Measurements from ENCODE around the gene PPT2. TPM values are rescaled to one million over a fixed set of nuclear protein-coding genes. Genes with fewer than 3 reads are reported as not detected.
A peak's percentile ranks its signal among the peaks of the same experiment; 100 is the strongest.

Gene PPT2
- polyA plus RNA-seq, 1 donor from 2014 or later: 330 TPM

- H3K36me3 ChIP-seq (ENCODE audit: insufficient read depth, low read length): no peaks in the 10 kb centered on the region
Observed at GRCh38 chr6:32126880-32127279, 27.1 kb upstream of the PPT2 start.

DNA sequence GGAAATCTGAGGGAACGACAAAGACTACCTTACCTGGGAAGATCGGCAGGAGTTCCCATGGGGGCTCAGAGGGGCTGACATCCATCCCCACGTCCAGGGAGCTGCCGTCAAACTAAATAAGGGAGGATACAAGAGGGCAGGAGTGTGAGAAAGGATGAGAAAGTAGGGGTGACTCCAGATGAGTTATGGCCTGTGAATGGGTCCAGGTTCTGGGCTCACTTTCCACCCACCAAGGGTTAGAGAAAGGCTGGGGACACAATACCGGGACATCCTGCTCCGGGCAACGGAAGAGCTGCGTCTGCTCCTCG lies 26.6 kb upstream of the PPT2 start:
- Histone ChIP-seq H3K4me3 (ENCODE audit: low read length) (peak overlapping the region; percentile 89), H3K36me3 (ENCODE audit: insufficient read depth, low read length) (no peaks in the 10 kb centered on the region), H3K9me3 (ENCODE audit: low read length) (no peaks in the 10 kb centered on the region), H3F3A (ENCODE audit: insufficient read depth, low read length, poor library complexity, severe bottlenecking) (no peaks in the 10 kb centered on the region), H2AFZ (ENCODE audit: low read depth, low read length) (no peak overlapping the region), H3K79me2 (replicated peaks; ENCODE audit: insufficient read depth, low read length) (peaks cover 25% of the 10 kb centered on the region), H3K9me2 (ENCODE audit: insufficient read depth, low read length) (no peaks in the 10 kb centered on the region), H3K4me2 (ENCODE audit: low read length) (peak overlapping the region; percentile 91), H4K20me1 (ENCODE audit: insufficient read depth) (no peaks in the 10 kb centered on the region), H3K27ac (ENCODE audit: low read length) (peak overlapping the region; percentile 98), H3K27me3 (ENCODE audit: insufficient read depth, low read depth, low read length) (no peaks in the 10 kb centered on the region), H3K9ac (ENCODE audit: low read length) (peak overlapping the region; percentile 94)
- TF ChIP-seq, protein P1, sequence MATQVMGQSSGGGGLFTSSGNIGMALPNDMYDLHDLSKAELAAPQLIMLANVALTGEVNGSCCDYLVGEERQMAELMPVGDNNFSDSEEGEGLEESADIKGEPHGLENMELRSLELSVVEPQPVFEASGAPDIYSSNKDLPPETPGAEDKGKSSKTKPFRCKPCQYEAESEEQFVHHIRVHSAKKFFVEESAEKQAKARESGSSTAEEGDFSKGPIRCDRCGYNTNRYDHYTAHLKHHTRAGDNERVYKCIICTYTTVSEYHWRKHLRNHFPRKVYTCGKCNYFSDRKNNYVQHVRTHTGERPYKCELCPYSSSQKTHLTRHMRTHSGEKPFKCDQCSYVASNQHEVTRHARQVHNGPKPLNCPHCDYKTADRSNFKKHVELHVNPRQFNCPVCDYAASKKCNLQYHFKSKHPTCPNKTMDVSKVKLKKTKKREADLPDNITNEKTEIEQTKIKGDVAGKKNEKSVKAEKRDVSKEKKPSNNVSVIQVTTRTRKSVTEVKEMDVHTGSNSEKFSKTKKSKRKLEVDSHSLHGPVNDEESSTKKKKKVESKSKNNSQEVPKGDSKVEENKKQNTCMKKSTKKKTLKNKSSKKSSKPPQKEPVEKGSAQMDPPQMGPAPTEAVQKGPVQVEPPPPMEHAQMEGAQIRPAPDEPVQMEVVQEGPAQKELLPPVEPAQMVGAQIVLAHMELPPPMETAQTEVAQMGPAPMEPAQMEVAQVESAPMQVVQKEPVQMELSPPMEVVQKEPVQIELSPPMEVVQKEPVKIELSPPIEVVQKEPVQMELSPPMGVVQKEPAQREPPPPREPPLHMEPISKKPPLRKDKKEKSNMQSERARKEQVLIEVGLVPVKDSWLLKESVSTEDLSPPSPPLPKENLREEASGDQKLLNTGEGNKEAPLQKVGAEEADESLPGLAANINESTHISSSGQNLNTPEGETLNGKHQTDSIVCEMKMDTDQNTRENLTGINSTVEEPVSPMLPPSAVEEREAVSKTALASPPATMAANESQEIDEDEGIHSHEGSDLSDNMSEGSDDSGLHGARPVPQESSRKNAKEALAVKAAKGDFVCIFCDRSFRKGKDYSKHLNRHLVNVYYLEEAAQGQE (IDR thresholded peaks at IDR 0.05; ENCODE audit: borderline replicate concordance): no peak
- TF ChIP-seq, protein P2, sequence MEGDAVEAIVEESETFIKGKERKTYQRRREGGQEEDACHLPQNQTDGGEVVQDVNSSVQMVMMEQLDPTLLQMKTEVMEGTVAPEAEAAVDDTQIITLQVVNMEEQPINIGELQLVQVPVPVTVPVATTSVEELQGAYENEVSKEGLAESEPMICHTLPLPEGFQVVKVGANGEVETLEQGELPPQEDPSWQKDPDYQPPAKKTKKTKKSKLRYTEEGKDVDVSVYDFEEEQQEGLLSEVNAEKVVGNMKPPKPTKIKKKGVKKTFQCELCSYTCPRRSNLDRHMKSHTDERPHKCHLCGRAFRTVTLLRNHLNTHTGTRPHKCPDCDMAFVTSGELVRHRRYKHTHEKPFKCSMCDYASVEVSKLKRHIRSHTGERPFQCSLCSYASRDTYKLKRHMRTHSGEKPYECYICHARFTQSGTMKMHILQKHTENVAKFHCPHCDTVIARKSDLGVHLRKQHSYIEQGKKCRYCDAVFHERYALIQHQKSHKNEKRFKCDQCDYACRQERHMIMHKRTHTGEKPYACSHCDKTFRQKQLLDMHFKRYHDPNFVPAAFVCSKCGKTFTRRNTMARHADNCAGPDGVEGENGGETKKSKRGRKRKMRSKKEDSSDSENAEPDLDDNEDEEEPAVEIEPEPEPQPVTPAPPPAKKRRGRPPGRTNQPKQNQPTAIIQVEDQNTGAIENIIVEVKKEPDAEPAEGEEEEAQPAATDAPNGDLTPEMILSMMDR (IDR thresholded peaks at IDR 0.05; ENCODE audit: poor library complexity, severe bottlenecking): no peak
- no peak for TF ChIP-seq RAD21 (conservative IDR thresholded peaks at IDR 0.05)
- TF ChIP-seq POLR2AphosphoS5 (IDR thresholded peaks at IDR 0.05): no peak
- TF ChIP-seq EP300 (conservative IDR thresholded peaks at IDR 0.05; ENCODE audit: poor library complexity, severe bottlenecking): no peak

More at GRCh38 chr6:32126880-32127279, 27.1 kb upstream of the PPT2 start:
- Histone ChIP-seq H2AFZ (ENCODE audit: low read depth, low read length) (no peak overlapping the region), H3K27me3 (ENCODE audit: insufficient read depth, low read depth, low read length) (no peaks in the 10 kb centered on the region), H3K4me3 (ENCODE audit: low read length) (peak overlapping the region; percentile 89), H4K20me1 (ENCODE audit: insufficient read depth) (no peaks in the 10 kb centered on the region), H3K4me2 (ENCODE audit: low read length) (peak overlapping the region; percentile 91), H3K79me2 (replicated peaks; ENCODE audit: insufficient read depth, low read length) (peaks cover 25% of the 10 kb centered on the region), H3K27ac (ENCODE audit: low read length) (peak overlapping the region; percentile 98), H3K9me3 (ENCODE audit: low read length) (no peaks in the 10 kb centered on the region), H3F3A (ENCODE audit: insufficient read depth, low read length, poor library complexity, severe bottlenecking) (no peaks in the 10 kb centered on the region), H3K9ac (ENCODE audit: low read length) (peak overlapping the region; percentile 94), H3K9me2 (ENCODE audit: insufficient read depth, low read length) (no peaks in the 10 kb centered on the region)
- TF ChIP-seq, protein P1 (IDR thresholded peaks at IDR 0.05; ENCODE audit: borderline replicate concordance): no peak
- TF ChIP-seq RAD21 (conservative IDR thresholded peaks at IDR 0.05) (no peak), MXI1 (conservative IDR thresholded peaks at IDR 0.05; ENCODE audit: poor library complexity, severe bottlenecking) (no peak), POLR2AphosphoS5 (IDR thresholded peaks at IDR 0.05) (no peak), SMC3 (conservative IDR thresholded peaks at IDR 0.05; ENCODE audit: poor library complexity) (no peak), EZH2 (IDR thresholded peaks at IDR 0.05; ENCODE audit: borderline replicate concordance, insufficient read depth, low read length, poor library complexity, severe bottlenecking) (no peak)
- TF ChIP-seq, protein P2 (IDR thresholded peaks at IDR 0.05; ENCODE audit: poor library complexity, severe bottlenecking): no peak

All from neural cell (in vitro differentiated cells).